ENCODE measurements around the gene LAX1. TPM values are rescaled to one million over a fixed set of nuclear protein-coding genes. Genes with fewer than 3 reads are reported as not detected.

LAX1 gene
- total RNA-seq, 1 experiment from 2014 or later = not detected

DNA sequence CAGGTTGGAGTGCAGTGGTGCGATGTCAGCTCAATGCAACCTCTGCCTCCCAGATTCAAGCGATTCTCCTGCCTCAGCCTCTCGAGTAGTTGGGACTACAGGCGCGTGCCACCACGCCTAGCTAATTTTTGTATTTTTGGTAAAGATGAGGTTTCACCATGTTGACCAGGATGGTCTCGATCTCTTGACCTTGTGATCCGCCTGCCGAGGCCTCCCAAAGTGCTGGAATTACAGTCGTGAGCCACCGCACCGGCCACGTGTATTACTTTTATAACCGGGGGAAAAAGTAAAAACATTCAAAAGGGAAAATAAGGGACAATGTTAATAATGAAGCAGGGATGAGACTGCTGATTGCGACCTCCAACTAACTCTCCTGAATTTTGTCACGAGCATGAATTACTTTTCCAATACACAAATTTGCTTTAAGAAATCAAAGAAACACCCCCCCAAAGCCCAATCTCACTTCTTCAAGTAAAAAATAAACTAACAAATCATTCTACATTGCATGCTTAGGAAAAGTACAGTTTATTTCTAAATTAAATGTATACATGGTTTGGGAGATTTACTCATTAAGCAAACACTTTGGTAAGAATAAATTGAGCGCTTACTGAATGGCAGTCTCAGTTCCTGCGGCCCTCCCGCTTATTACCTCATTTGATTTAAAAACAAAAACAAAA is 29.9 kb downstream of the LAX1 start:
- intact Hi-C loops (cut with micrococcal nuclease; ENCODE audit: unreplicated experiment) = no loop called here
- Mint-ChIP-seq H3K36me3 (ENCODE audit: insufficient read depth, unreplicated experiment) (peaks cover 47% of the 10 kb centered on the region), H3K9me3 (ENCODE audit: unreplicated experiment) (no peaks in the 10 kb centered on the region), H3K27me3 (ENCODE audit: insufficient read depth, unreplicated experiment) (no peaks in the 10 kb centered on the region), H3K4me1 (ENCODE audit: low read depth, unreplicated experiment) (no peaks in the 10 kb centered on the region), H3K4me3 (ENCODE audit: unreplicated experiment) (peak overlapping the region; percentile 90), H3K27ac (ENCODE audit: unreplicated experiment) (peak overlapping the region; percentile 97)
- Histone ChIP-seq H3K4me1 (peaks cover 17% of the 10 kb centered on the region), H3K27me3 (replicated peaks; ENCODE audit: control insufficient read depth, insufficient read depth, low read length) (no peaks in the 10 kb centered on the region), H3K36me3 (ENCODE audit: control insufficient read depth, insufficient read depth, low read length) (peaks cover 4% of the 10 kb centered on the region), H3K9me3 (no peaks in the 10 kb centered on the region), H3K4me3 (ENCODE audit: low read depth, low read length) (peak overlapping the region; percentile 52)
- ChIA-PET POLR2A (no interaction called here), CTCF (no interaction called here)
- DNase-seq = no peak
- TF ChIP-seq, protein P1, sequence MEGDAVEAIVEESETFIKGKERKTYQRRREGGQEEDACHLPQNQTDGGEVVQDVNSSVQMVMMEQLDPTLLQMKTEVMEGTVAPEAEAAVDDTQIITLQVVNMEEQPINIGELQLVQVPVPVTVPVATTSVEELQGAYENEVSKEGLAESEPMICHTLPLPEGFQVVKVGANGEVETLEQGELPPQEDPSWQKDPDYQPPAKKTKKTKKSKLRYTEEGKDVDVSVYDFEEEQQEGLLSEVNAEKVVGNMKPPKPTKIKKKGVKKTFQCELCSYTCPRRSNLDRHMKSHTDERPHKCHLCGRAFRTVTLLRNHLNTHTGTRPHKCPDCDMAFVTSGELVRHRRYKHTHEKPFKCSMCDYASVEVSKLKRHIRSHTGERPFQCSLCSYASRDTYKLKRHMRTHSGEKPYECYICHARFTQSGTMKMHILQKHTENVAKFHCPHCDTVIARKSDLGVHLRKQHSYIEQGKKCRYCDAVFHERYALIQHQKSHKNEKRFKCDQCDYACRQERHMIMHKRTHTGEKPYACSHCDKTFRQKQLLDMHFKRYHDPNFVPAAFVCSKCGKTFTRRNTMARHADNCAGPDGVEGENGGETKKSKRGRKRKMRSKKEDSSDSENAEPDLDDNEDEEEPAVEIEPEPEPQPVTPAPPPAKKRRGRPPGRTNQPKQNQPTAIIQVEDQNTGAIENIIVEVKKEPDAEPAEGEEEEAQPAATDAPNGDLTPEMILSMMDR (IDR thresholded peaks at IDR 0.05; ENCODE audit: insufficient read depth in 1 of 2, low read depth in 1 of 2, low read length in 1 of 2, severe bottlenecking in 1 of 2, unreplicated experiment in 1 of 2) = no peak
- BruUV-seq (replicated peaks) = TSS peak; percentile 92

DNA sequence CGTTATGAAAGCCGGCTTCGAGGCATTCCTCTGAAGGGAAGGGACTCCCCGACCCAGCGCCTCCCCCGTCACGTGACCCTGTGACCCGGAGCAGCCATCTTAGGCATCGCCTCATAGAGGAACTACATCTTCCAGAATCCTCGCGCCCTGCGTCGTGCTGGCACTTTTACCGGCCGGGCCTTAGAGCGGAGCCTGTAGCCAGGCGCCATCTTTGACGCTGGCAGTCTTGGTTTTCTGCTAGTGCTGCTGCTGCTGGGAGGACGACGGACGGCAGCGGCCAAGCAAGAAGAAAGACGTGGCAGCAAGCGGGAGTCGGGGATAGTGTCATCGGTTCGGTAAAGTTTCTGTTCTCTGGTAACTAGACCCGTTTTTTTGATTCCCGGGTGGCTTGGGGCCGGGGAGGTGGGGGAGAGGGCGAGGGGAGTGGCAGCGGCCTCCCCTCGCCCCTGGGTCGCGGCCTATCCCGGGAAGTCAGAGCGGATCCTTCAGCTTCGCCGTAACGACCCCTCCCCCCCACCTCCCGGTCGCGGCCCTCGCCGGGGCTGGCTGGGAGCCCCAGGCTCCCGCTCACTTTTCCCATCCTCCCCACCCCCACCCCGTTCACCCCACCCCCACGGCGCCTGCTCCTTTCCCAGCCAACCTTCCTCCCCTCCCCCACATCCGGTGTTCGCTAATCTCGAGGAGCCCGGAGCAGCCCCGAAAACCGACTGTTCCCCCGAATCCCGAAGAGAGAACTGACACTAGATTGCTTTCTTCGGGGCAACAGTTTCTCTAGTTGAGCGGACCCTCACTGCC is 30.7 kb downstream of the LAX1 start, which contains the start of the genes ZBED6 and ZC3H11A:
TSS of gene ZBED6 (plus strand) at position 183 of the 795 bp plus-strand sequence. CDS start 1,900 bp downstream, outside the sequence.
TSS of gene ZC3H11A (plus strand) at position 183 of the 795 bp plus-strand sequence. CDS start 21,448 bp downstream, outside the sequence.
- POLR2A ChIA-PET = interaction anchor here (0.6 kb wide), 1 partner anchor 42 kb away, joined by 9 read pairs; no protein-coding TSS in a partner anchor
- Mint-ChIP-seq H3K4me3 (ENCODE audit: unreplicated experiment) (peak within 1 kb of the TSS; percentile 90), H3K27me3 (ENCODE audit: insufficient read depth, unreplicated experiment) (no peaks in the 10 kb centered on the region), H3K36me3 (ENCODE audit: insufficient read depth, unreplicated experiment) (peaks cover 50% of the 10 kb centered on the region), H3K9me3 (ENCODE audit: unreplicated experiment) (no peaks in the 10 kb centered on the region), H3K4me1 (ENCODE audit: low read depth, unreplicated experiment) (no peaks in the 10 kb centered on the region), H3K27ac (ENCODE audit: unreplicated experiment) (peak within 1 kb of the TSS; percentile 97)
- H3K4me1 ChIP-seq = peaks cover 12% of the 10 kb centered on the region
- peak within 1 kb of the TSS; percentile 52 for H3K4me3 ChIP-seq (ENCODE audit: low read depth, low read length)
- intact Hi-C loops (cut with micrococcal nuclease; ENCODE audit: unreplicated experiment) = no loop called here
- DNase-seq = peak; percentile 98 to 99
- peaks cover 4% of the 10 kb centered on the region for H3K36me3 ChIP-seq (ENCODE audit: control insufficient read depth, insufficient read depth, low read length)
- CTCF ChIA-PET = no interaction called here
- H3K27me3 ChIP-seq (replicated peaks; ENCODE audit: control insufficient read depth, insufficient read depth, low read length) = no peaks in the 10 kb centered on the region
- no TSS peak for BruUV-seq (replicated peaks)
- TF ChIP-seq, protein P1 (IDR thresholded peaks at IDR 0.05; ENCODE audit: insufficient read depth in 1 of 2, low read depth in 1 of 2, low read length in 1 of 2, severe bottlenecking in 1 of 2, unreplicated experiment in 1 of 2) = no peak
- H3K9me3 ChIP-seq = no peaks in the 10 kb centered on the region

DNA sequence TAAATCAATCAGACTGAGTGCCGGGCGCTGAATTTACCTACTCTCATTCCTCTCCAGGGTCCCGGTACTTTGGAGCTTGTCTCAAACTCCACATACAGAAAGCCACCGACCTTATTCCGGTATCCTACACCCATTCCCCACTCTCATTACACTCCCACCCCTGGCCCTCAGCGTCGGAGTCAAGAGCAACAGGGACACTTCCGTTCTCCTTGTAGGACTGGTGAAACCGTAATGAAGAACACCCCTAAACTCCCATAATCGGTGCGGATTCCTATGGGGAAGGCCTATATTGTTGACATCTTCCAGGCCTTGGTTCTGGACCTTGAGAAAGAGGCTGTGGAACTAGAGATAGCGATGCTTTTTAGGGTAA is 31.2 kb downstream of the LAX1 start:
- Mint-ChIP-seq H3K9me3 (ENCODE audit: unreplicated experiment) (no peaks in the 10 kb centered on the region), H3K27ac (ENCODE audit: unreplicated experiment) (peak overlapping the region; percentile 97), H3K4me1 (ENCODE audit: low read depth, unreplicated experiment) (no peaks in the 10 kb centered on the region), H3K27me3 (ENCODE audit: insufficient read depth, unreplicated experiment) (no peaks in the 10 kb centered on the region), H3K36me3 (ENCODE audit: insufficient read depth, unreplicated experiment) (peaks cover 53% of the 10 kb centered on the region), H3K4me3 (ENCODE audit: unreplicated experiment) (peak overlapping the region; percentile 90)
- intact Hi-C loops (cut with micrococcal nuclease; ENCODE audit: unreplicated experiment) = no loop called here
- TF ChIP-seq, protein P1 (IDR thresholded peaks at IDR 0.05; ENCODE audit: insufficient read depth in 1 of 2, low read depth in 1 of 2, low read length in 1 of 2, severe bottlenecking in 1 of 2, unreplicated experiment in 1 of 2) = no peak
- H3K9me3 ChIP-seq = no peaks in the 10 kb centered on the region
- ChIA-PET POLR2A (interaction anchor here (0.6 kb wide), 1 partner anchor 41 kb away, joined by 9 read pairs; no protein-coding TSS in a partner anchor), CTCF (no interaction called here)
- DNase-seq = peak in 1 of 2 experiments; percentile 46
- H3K27me3 ChIP-seq (replicated peaks; ENCODE audit: control insufficient read depth, insufficient read depth, low read length) = no peaks in the 10 kb centered on the region
- peak overlapping the region; percentile 52 for H3K4me3 ChIP-seq (ENCODE audit: low read depth, low read length)
- peaks cover 4% of the 10 kb centered on the region for H3K36me3 ChIP-seq (ENCODE audit: control insufficient read depth, insufficient read depth, low read length)
- no TSS peak for BruUV-seq (replicated peaks)
- H3K4me1 ChIP-seq = peaks cover 12% of the 10 kb centered on the region
